HG03039 (cell line): ENCODE measurements around the gene PNMA6F.
"Not testable (repeated sequence)": the region's sequence is repeated elsewhere in the genome, so short reads cannot be mapped to it uniquely, and the experiment has no call there.

ENCODE experiments used
- ATAC-seq: cut with Tn5 transposase; IDR thresholded peaks from one replicate; pipeline ENCODE4 v1.9.1; 2021; ENCODE audit warnings: mild to moderate bottlenecking, moderate library complexity; ENCODE audit not compliant: unreplicated experiment

PNMA6F gene

DNA sequence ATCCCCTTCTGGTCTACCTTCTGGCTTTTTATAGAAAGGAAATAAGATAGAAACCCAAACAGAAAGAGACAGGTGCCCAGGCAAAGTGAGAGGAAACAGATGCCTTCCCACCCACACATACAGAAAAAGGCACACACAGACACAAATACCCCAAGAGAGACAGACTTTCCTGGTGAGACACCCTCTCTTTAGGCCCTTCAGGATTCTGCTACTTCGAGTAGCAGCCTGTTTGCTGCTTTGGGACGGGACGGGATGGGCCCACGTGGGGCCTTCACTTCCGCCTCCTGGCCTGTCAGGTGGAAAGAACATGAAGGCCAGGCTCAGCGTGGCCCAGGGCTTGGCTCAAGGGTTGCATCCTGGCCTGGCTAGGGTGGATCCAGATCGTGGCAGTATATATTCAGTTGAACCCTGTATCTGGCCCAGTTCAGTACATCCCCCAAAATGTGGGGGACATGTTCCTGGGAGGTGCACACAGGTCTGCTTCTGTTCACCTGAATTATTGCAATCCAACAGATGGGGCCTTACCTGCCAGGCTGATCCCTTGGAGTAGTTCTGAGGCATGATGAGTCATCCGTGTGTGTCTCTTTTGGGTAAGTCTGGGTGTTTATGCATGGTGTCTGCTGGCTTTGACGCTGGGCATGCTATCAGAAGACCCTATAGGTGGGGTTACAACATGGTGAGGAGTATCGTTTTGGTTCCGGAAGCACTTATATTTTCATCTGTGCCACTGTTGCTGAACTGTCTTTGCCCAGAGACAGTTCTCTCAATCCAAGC, 14.7 kb upstream of the PNMA6F start:
- ATAC-seq = no peak

DNA sequence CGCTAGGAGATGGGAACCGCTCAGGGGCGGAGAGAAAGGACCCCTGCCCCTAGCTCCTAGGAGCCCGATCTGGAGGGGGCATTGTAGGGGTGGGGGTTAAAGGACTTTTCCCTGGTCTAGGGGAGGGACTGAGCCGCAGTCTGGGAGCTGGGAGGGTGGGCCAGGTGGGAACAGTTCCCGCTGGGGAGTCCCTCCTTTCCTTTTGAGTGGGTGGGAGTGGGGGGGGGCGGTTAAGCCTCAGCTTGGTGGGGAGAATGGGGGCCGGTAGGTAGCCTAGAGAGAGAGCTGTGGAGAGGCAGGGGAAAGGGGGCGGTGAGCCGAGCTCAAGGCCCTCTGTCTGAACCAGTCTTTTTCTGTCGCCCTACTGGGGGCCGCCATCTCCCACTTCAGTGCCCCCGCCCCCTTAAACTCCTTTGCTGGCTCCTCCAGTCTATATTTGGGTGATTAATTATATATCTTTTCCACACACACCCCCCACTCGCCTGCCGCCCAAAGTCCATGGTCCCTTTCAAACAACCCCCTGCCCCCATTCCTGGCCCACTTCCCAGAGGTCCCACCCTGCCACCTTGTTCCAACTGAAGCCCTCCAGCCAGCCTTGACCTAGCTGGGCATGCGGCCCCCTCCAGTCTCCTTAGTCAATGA, 13.2 kb upstream of the PNMA6F start:
- no peak for ATAC-seq

GRCh38 chrX:153333821-153334653, 12.5 kb upstream of the PNMA6F start, which contains the start of gene ZNF275:
Gene ZNF275, plus strand, starts transcription at chrX:153334153. Its CDS starts 2,527 bp downstream, at chrX:153336680.
- ATAC-seq = peak; percentile 80

DNA sequence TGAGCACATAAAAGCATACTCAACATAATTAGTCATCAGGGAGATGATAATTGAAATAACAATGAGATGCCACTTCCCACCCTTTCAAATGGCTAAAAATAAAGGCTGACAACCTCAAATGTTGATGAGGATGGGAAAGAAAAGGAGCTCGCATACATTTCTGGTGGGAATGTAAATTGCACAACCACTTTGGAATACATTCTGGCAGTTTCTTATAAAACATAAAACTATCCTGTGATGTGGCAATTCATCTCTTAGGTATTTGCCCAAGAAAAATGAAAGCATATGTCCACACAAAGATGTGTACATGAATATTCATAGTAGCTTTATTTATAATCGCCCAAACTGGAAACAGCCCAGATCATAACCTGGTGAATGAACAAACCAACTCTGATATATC, 11.7 kb upstream of the PNMA6F start:
- no peak for ATAC-seq

DNA sequence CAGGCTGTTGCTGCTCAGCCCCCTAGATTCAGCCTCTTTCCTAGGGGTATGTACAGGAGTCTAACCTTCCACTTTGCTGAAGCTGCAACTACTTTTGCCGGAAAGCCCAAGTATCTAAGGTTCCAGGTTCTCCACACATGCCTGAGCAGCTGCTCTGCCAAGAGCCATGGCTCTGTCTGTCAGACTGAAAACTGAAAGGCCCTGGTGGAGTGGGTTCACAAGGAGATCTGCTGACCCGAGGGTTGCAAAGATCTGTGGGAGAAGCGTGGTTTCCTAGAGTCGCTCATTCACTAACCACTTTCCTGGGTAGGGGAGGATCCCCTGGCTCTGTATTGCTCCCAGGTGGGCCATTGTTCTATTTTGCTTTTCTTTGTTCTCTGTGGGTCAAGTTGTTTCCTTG, 6.0 kb upstream of the PNMA6F start:
- ATAC-seq = no peak

DNA sequence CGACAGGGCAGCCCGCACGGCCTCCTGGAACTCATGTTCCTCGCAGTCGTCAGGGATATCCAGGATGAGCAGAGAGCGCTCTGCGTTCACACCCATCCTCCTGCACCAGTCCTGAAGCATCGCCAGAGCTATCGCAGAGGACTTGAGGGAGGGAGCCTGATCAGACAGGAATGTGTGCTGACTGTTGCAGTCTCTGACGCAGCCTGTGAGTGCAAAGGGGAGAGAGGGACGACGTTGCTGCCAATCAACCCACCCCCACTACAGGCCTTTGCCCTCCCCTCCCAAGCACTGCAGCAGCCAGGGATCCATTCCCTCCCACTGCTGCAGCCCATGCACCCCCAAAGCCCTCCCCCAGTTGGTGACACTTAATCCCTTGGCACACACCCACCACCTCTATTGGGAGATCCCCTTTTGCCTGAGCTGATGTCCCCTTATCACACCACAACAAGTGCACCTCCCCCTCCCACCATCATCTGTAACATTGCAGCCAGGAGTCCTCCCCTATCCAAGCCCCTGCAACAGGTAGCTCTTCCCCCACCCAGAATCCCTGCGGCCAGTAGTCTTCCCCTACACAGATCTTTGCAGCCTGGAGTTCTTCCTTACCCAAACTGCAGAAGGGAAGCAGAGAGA, 897 bp downstream of the PNMA6F start:
- no peak for ATAC-seq

DNA sequence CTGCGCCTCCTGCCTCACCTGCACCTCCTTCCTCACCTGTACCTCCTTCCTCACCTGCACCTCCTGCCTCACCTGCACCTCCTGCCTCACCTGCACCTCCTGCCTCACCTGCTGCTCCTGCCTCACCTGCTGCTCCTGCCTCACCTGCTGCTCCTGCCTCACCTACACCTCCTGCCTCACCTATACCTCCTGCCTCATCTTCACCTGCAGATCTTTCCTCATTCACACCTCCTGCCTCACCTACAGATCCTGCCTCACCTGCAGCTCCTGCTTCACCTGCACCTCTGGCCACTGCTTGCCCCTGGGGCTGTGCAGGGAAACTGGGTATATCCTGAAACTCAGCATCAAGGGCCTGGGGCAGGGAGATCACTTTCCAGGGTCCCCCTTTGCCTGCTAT, 1.5 kb downstream of the PNMA6F start:
- ATAC-seq = not testable (repeated sequence)

- ATAC-seq = no peak
Measured at GRCh38 chrX:153319295-153320046, 2.1 kb downstream of the PNMA6F start.

DNA sequence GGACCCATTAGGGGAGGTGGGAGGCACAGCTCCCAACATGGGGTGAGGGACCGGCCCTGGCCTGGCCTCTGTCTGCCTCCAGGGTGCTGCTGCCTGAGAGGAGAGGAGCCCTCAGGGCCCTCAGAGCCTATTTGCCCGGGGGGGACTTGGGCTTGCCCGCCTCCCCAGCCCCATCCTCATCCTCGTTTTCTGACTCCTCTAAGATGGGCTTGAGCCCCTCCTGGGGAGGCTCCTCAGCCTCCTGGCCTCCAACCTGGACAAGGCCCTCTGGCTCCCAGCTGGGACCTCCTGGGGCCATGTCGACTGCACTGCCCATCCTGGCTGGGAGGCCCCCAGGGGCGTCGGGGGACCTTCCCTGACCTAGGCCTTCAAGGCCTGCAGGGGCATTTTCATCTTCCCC, 2.8 kb downstream of the PNMA6F start:
- no peak for ATAC-seq

GRCh38 chrX:153317996-153318722, 3.4 kb downstream of the PNMA6F start:
- no peak for ATAC-seq

DNA sequence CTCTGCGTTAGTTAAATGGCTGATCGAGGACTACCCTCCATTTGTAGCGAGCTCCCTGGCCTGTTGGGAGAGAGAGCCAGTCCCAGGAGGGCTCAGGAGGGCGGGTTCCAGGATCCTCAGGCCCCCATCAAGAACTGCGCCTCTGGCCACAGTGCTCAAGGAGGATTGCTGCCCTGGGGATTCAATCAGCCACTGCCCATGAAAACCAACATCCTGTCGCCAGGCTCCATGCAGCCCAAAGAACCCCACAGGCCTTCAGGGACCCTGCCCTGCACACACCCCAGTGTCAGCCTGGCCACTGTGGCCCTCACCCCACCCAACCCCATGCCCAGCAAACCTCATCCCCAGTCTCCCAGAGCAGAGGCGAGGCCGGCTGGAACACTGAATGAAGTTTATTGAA, 4.3 kb downstream of the PNMA6F start:
- no peak for ATAC-seq

GRCh38 chrX:153312842-153313241, 8.7 kb downstream of the PNMA6F start:
- no peak for ATAC-seq

DNA sequence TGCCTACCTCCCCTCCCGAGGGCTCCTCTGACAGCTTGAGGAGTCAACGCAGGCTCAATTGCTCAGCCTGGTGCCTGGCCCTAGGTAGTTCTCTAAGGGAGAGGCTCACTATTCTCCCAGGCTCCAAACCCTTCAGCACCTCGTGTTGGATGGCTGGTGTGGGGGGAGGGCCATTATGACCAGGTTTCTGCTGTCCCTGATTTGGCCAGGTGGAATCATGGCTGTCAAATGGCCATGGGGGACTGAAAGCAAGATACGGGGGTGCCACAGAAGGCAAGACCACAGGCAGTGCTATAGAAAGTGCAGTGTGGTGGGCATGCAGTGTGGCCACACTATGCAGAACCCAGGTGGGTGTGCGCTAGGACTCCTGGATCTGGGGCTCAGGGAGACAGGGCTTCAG, 9.5 kb downstream of the PNMA6F start:
- ATAC-seq = no peak

DNA sequence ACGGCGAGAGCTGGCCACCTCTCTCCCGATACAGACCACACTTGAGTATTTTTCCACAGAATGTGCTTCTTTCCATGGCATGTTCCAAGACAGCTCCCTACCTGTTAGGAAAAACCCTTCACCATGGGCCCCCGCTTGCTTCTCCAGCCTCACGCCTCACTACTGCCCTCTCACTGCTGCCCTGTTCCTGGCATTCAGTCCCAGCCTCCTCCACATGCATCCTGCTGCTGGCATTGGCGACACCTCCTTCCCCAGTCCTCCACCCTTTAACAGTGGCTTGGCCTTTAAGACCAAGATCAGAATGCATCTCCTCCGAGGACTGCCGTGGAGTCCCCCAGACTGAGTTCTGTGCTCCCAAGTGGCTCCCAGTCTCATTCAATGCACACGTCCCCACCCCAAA, 10.7 kb downstream of the PNMA6F start:
- ATAC-seq = no peak

- no peak for ATAC-seq
Measured at GRCh38 chrX:153307276-153308178, 14.0 kb downstream of the PNMA6F start.

- ATAC-seq = no peak
Measured at GRCh38 chrX:153306527-153307115, 14.9 kb downstream of the PNMA6F start.

DNA sequence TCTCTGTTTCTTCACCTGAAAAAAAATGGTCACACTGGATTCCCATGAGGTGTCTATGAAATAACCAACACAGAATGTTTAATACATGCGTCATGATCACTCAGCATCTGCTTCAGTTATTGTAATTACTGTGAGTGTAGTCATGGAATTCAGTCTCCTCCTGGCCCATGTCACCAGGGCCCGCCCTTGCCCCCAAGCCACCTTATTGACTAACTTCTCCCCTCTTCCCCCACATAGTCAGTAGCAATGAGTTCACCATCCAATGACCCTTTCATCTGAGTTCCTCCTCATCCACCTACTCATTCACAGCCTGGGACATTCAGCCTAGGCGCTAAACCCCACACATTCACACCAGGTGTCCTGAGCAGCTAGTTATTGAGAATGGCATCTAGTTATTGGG, 15.6 kb downstream of the PNMA6F start:
- no peak for ATAC-seq

DNA sequence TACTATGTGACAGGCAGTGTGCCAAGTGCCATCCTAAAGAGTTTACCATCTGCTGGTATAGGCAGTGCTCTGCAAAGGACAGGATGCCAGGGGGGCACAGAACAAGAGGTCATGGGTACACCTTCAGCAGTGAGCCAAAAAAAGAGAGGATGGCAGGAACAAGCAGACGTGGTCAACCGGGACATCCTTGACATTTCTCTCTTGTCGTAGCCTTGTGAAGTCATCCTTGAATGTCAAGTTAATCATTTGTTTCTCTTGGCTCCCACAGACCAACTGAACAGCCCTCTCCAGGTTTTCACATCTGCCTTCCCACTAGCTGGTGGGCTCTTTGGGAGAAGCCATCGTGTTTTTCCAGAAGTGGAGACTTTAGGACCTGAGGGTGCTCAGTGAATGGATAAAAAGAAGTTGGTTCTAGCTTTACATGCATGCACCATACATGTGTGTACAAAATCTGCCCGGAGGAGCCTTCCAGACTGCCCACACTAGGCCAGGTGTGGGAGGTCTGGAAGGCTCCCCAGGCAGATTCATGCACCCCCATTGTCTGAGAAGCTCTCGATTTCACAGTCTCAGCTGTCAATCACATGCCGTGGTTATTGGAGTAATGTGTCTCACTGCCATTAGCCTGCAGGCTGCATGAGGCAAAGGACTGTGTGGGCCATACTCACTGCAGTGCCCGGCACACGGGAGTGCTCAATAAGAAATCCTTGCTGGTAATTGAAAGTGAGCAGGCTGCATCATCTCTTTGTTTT, 16.4 kb downstream of the PNMA6F start:
- no peak for ATAC-seq
